HEK293 (cell line): Measurements from ENCODE around the gene KLHDC7B.

Experiments used
- CTCF ChIA-PET: fragments of 350-600 bp; formaldehyde crosslinking; extraction: SDS; loops from one replicate; lab custom pipeline; 2021; ENCODE audit warnings: antibody characterized with exemption; lab: Yijun Ruan, JAX
- POLR2A ChIA-PET: fragments of 300-600 bp; formaldehyde crosslinking; extraction: SDS; loops from one replicate; lab custom pipeline; 2020; ENCODE audit warnings: antibody characterized with exemption, inconsistent platforms; lab: Yijun Ruan, JAX
- H3K27ac ChIP-seq: fragments of 200-500 bp; sonication (Bioruptor generic); 2 replicates; pipeline ENCODE4 v1.5.1; 2014; ENCODE audit warnings: low read depth, low read length, control low read depth, inconsistent platforms; ENCODE audit errors: extremely low read depth
- H3K36me3 ChIP-seq, 2 experiments: fragments of 200-500 bp in 1 of 2; sonication (Bioruptor generic) in 1 of 2; 1 replicate in 1 of 2; 2 replicates in 1 of 2; pipeline ENCODE4 v1.5.1; 2014 to 2017; ENCODE audit warnings: inconsistent platforms in 2 of 2, low read length in 2 of 2; ENCODE audit not compliant: control insufficient read depth in 2 of 2, insufficient read depth in 1 of 2
- H3K4me1 ChIP-seq: fragments of 200-500 bp; sonication (Bioruptor generic); 2 replicates; pipeline ENCODE4 v1.5.1; 2014; ENCODE audit warnings: mild to moderate bottlenecking, low read length, inconsistent platforms; ENCODE audit not compliant: control insufficient read depth, insufficient read depth
- H3K4me3 ChIP-seq: 2 replicates; pipeline ENCODE4 v1.5.1; 2011; ENCODE audit warnings: low read depth, mild to moderate bottlenecking, control low read depth, low read length, moderate library complexity
- H3K9me3 ChIP-seq: fragments of 200-500 bp; sonication (Bioruptor generic); 2 replicates; pipeline ENCODE4 v1.5.1; 2014; ENCODE audit warnings: low read depth, low read length, inconsistent platforms; ENCODE audit not compliant: control insufficient read depth, insufficient read depth
- GLI2 ChIP-seq: fragments of 450-650 bp; formaldehyde crosslinking; IDR thresholded peaks from 2 replicates; pipeline ENCODE4; 2017; ENCODE audit warnings: missing biosample characterization, missing genetic modification characterization, low read depth, borderline replicate concordance
- GLI4 ChIP-seq: fragments of 450-650 bp; formaldehyde crosslinking; IDR thresholded peaks from 2 replicates; pipeline ENCODE4 v1.5.1; 2016; ENCODE audit warnings: missing biosample characterization, missing genetic modification characterization
- HOXA7 ChIP-seq: sonication (generic); formaldehyde crosslinking; IDR thresholded peaks from 2 replicates; pipeline ENCODE4 v1.8.1; 2022; ENCODE audit warnings: missing genetic modification reagents, borderline replicate concordance
- HOXC10 ChIP-seq: sonication (generic); formaldehyde crosslinking; IDR thresholded peaks from 2 replicates; pipeline ENCODE4 v1.8.1; 2023; ENCODE audit warnings: mild to moderate bottlenecking, missing genetic modification reagents
- KLF8 ChIP-seq: fragments of 450-650 bp; formaldehyde crosslinking; IDR thresholded peaks from 2 replicates; pipeline ENCODE4 v1.5.1; 2016; ENCODE audit warnings: missing biosample characterization, missing genetic modification characterization
- MYNN ChIP-seq: fragments of 450-650 bp; formaldehyde crosslinking; IDR thresholded peaks from 2 replicates; pipeline ENCODE4 v1.5.1; 2016; ENCODE audit warnings: missing biosample characterization, missing genetic modification characterization, borderline replicate concordance
- PATZ1 ChIP-seq: fragments of 450-650 bp; formaldehyde crosslinking; IDR thresholded peaks from 2 replicates; pipeline ENCODE4 v1.5.1; 2016; ENCODE audit warnings: missing biosample characterization, missing genetic modification characterization
- ZBTB17 ChIP-seq: fragments of 450-650 bp; formaldehyde crosslinking; IDR thresholded peaks from 2 replicates; pipeline ENCODE4 v1.5.1; 2016; ENCODE audit warnings: missing biosample characterization, missing genetic modification characterization
- ZIC2 ChIP-seq: fragments of 450-650 bp; formaldehyde crosslinking; IDR thresholded peaks from 2 replicates; pipeline ENCODE4 v1.5.1; 2016; ENCODE audit warnings: missing biosample characterization, missing genetic modification characterization
- ZNF10 ChIP-seq: fragments of 450-650 bp; formaldehyde crosslinking; IDR thresholded peaks from 2 replicates; pipeline ENCODE4 v1.5.1; 2017; ENCODE audit warnings: missing biosample characterization, missing genetic modification characterization
- ZNF132 ChIP-seq: fragments of 450-650 bp; formaldehyde crosslinking; IDR thresholded peaks from 2 replicates; pipeline ENCODE4 v1.5.1; 2017; ENCODE audit warnings: missing biosample characterization, missing genetic modification characterization, borderline replicate concordance
- ZNF138 ChIP-seq: fragments of 450-650 bp; formaldehyde crosslinking; IDR thresholded peaks from 2 replicates; pipeline ENCODE4 v1.5.1; 2016; ENCODE audit warnings: missing biosample characterization, missing genetic modification characterization, borderline replicate concordance
- ZNF169 ChIP-seq: fragments of 450-650 bp; formaldehyde crosslinking; IDR thresholded peaks from 2 replicates; pipeline ENCODE4 v1.5.1; 2016; ENCODE audit warnings: missing biosample characterization, missing genetic modification characterization
- ZNF37A ChIP-seq: fragments of 450-650 bp; IDR thresholded peaks from 2 replicates; pipeline ENCODE4 v1.5.1; 2018; ENCODE audit warnings: missing biosample characterization, missing genetic modification characterization
- ZNF426 ChIP-seq: fragments of 450-650 bp; formaldehyde crosslinking; IDR thresholded peaks from 2 replicates; pipeline ENCODE4 v1.5.1; 2017; ENCODE audit warnings: missing biosample characterization, missing genetic modification characterization, mild to moderate bottlenecking, inconsistent platforms, moderate library complexity
- ZNF514 ChIP-seq: fragments of 450-650 bp; formaldehyde crosslinking; IDR thresholded peaks from 2 replicates; pipeline ENCODE4 v1.5.1; 2016; ENCODE audit warnings: missing biosample characterization, missing genetic modification characterization
- ZNF544 ChIP-seq: fragments of 450-650 bp; formaldehyde crosslinking; IDR thresholded peaks from 2 replicates; pipeline ENCODE4 v1.5.0; 2017; ENCODE audit warnings: missing biosample characterization, missing genetic modification characterization
- ZNF555 ChIP-seq: fragments of 450-650 bp; formaldehyde crosslinking; conservative IDR thresholded peaks from 2 replicates; pipeline ENCODE4 v1.5.1; 2017; ENCODE audit warnings: missing biosample characterization, mild to moderate bottlenecking, missing genetic modification characterization, inconsistent platforms
- ZNF624 ChIP-seq: fragments of 450-650 bp; formaldehyde crosslinking; IDR thresholded peaks from 2 replicates; pipeline ENCODE4 v1.5.1; 2017; ENCODE audit warnings: missing biosample characterization, missing genetic modification characterization
- ZNF660 ChIP-seq: fragments of 450-650 bp; IDR thresholded peaks from 2 replicates; pipeline ENCODE4 v1.5.1; 2018; ENCODE audit warnings: missing biosample characterization, mild to moderate bottlenecking, missing genetic modification characterization
- ZNF747 ChIP-seq: fragments of 450-650 bp; formaldehyde crosslinking; IDR thresholded peaks from 2 replicates; pipeline ENCODE4 v1.5.1; 2016; ENCODE audit warnings: missing biosample characterization, missing genetic modification characterization
- ZNF785 ChIP-seq: fragments of 450-650 bp; formaldehyde crosslinking; IDR thresholded peaks from 2 replicates; pipeline ENCODE4 v1.5.1; 2016; ENCODE audit warnings: missing biosample characterization, missing genetic modification characterization
- ZSCAN16 ChIP-seq: fragments of 450-650 bp; formaldehyde crosslinking; IDR thresholded peaks from 2 replicates; pipeline ENCODE4 v1.5.1; 2016; ENCODE audit warnings: missing biosample characterization, missing genetic modification characterization
- ZXDB ChIP-seq: fragments of 450-650 bp; formaldehyde crosslinking; IDR thresholded peaks from 2 replicates; pipeline ENCODE4 v1.5.1; 2016; ENCODE audit warnings: missing biosample characterization, missing genetic modification characterization
- TF ChIP-seq, protein P1 (sequence below): fragments of 450-650 bp; formaldehyde crosslinking; IDR thresholded peaks from 2 replicates; pipeline ENCODE4 v1.5.1; 2016; ENCODE audit warnings: missing biosample characterization, missing genetic modification characterization
- TF ChIP-seq, protein P2 (sequence below): fragments of 450-650 bp; formaldehyde crosslinking; IDR thresholded peaks from 2 replicates; pipeline ENCODE4 v1.5.1; 2016; ENCODE audit warnings: missing biosample characterization, missing genetic modification characterization
- TF ChIP-seq, protein P3 (sequence below): fragments of 450-650 bp; formaldehyde crosslinking; IDR thresholded peaks from 2 replicates; pipeline ENCODE4; 2016; ENCODE audit warnings: missing biosample characterization, missing genetic modification characterization

KLHDC7B gene

DNA sequence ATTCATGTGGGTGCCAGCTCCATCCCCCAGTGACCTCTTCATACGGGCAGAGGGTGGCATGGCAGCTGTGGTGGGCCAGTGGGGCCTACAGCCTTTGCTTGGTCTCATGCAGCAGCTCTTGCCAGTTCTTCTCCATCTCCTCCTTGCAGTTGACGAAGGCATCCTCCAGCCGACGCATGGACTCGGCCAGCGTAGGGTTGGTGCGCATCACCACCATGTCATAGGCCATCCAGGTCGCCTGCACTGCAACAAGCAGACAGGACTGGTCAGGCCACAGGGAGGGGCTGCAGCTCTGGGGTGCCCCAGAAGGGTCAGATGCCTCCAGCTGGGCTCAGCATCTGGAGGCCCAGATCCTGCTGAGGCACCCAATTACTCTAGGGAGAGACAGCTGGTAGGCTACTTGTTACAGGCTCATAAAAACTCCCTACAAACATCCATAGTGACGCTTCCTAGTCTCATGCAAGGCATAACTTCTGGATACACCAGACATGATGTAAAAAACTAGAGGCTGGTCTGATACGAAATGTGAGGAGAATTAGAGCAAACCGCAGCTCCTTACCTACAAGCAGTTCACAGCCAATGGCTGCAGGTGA is 5.6 kb downstream of the KLHDC7B start:
- Histone ChIP-seq H3K4me1 (no peaks in the 10 kb centered on the region), H3K36me3 (no peaks in the 10 kb centered on the region), H3K9me3 (no peaks in the 10 kb centered on the region), H3K4me3 (no peak overlapping the region), H3K27ac (no peak overlapping the region)
- ChIA-PET POLR2A (interaction anchor here (0.6 to 2.4 kb wide), 3 partner anchors 25 to 681 kb away, joined by 3 to 14 read pairs (median 3); partner anchors contain the start of gene SCO2), CTCF (interaction anchor here (0.7 to 2.9 kb wide), 2 partner anchors 12 to 69 kb away, joined by 3 to 21 read pairs; partner anchors contain the start of gene SYCE3)
- no peak for TF ChIP-seq ZNF37A
- no peak for TF ChIP-seq GLI2
- no peak for TF ChIP-seq ZSCAN16
- no peak for TF ChIP-seq ZNF785
- no peak for TF ChIP-seq HOXC10
- peak; percentile 85 for TF ChIP-seq ZIC2
- TF ChIP-seq, protein P1, sequence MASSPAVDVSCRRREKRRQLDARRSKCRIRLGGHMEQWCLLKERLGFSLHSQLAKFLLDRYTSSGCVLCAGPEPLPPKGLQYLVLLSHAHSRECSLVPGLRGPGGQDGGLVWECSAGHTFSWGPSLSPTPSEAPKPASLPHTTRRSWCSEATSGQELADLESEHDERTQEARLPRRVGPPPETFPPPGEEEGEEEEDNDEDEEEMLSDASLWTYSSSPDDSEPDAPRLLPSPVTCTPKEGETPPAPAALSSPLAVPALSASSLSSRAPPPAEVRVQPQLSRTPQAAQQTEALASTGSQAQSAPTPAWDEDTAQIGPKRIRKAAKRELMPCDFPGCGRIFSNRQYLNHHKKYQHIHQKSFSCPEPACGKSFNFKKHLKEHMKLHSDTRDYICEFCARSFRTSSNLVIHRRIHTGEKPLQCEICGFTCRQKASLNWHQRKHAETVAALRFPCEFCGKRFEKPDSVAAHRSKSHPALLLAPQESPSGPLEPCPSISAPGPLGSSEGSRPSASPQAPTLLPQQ: no peak
- TF ChIP-seq ZXDB (tag by site-specific recombination): no peak

GRCh38 chr22:50553310-50553709 is 7.6 kb downstream of the KLHDC7B start:
- no peak overlapping the region for H3K4me3 ChIP-seq
- H3K9me3 ChIP-seq: no peaks in the 10 kb centered on the region
- CTCF ChIA-PET: interaction anchor here (0.6 to 2.9 kb wide), 2 partner anchors 10 to 68 kb away, joined by 3 to 21 read pairs; partner anchors contain the start of gene SYCE3
- no peaks in the 10 kb centered on the region for H3K4me1 ChIP-seq
- H3K36me3 ChIP-seq: no peaks in the 10 kb centered on the region
- POLR2A ChIA-PET: no interaction called here
- H3K27ac ChIP-seq: no peak overlapping the region
- TF ChIP-seq ZNF169 (tag by site-specific recombination): no peak
- TF ChIP-seq ZNF555 (tag by site-specific recombination): no peak
- no peak for TF ChIP-seq GLI4 (tag by site-specific recombination)
- TF ChIP-seq PATZ1 (tag by site-specific recombination): no peak
- no peak for TF ChIP-seq ZBTB17
- TF ChIP-seq, protein P2, sequence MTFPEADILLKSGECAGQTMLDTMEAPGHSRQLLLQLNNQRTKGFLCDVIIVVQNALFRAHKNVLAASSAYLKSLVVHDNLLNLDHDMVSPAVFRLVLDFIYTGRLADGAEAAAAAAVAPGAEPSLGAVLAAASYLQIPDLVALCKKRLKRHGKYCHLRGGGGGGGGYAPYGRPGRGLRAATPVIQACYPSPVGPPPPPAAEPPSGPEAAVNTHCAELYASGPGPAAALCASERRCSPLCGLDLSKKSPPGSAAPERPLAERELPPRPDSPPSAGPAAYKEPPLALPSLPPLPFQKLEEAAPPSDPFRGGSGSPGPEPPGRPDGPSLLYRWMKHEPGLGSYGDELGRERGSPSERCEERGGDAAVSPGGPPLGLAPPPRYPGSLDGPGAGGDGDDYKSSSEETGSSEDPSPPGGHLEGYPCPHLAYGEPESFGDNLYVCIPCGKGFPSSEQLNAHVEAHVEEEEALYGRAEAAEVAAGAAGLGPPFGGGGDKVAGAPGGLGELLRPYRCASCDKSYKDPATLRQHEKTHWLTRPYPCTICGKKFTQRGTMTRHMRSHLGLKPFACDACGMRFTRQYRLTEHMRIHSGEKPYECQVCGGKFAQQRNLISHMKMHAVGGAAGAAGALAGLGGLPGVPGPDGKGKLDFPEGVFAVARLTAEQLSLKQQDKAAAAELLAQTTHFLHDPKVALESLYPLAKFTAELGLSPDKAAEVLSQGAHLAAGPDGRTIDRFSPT (tag by site-specific recombination): no peak
- TF ChIP-seq HOXA7 (CRISPR knock-in tag): no peak
- TF ChIP-seq MYNN (tag by site-specific recombination): no peak
- TF ChIP-seq ZNF10: no peak
- TF ChIP-seq ZNF624 (tag by site-specific recombination): no peak
- TF ChIP-seq, protein P3, sequence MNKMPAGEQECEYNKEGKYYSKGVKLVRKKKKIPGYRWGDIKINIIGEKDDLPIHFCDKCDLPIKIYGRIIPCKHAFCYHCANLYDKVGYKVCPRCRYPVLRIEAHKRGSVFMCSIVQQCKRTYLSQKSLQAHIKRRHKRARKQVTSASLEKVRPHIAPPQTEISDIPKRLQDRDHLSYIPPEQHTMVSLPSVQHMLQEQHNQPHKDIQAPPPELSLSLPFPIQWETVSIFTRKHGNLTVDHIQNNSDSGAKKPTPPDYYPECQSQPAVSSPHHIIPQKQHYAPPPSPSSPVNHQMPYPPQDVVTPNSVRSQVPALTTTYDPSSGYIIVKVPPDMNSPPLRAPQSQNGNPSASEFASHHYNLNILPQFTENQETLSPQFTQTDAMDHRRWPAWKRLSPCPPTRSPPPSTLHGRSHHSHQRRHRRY (tag by site-specific recombination): no peak
- no peak for TF ChIP-seq ZNF426 (tag by site-specific recombination)
- TF ChIP-seq ZNF544 (tag by site-specific recombination): no peak
- no peak for TF ChIP-seq ZNF132 (tag by site-specific recombination)
- no peak for TF ChIP-seq ZNF514 (tag by site-specific recombination)
- TF ChIP-seq ZNF37A: no peak
- TF ChIP-seq ZNF660: no peak
- no peak for TF ChIP-seq ZNF138 (tag by site-specific recombination)
- TF ChIP-seq ZNF747: no peak
- no peak for TF ChIP-seq KLF8 (tag by site-specific recombination)
